ENCODE results near the gene GAS7.
"Not testable (repeated sequence)": the region's sequence is repeated elsewhere in the genome, so short reads cannot be mapped to it uniquely, and the experiment has no call there.

GAS7 gene

GRCh38 chr17:10010752-10011151, 187.7 kb downstream of the GAS7 start:
- DNase-seq, result no peak

- no peak for DNase-seq
Observed at GRCh38 chr17:10003705-10004104, 194.7 kb downstream of the GAS7 start.

- DNase-seq, result not testable (repeated sequence)
Observed at GRCh38 chr17:10002567-10003360, 195.6 kb downstream of the GAS7 start.

GRCh38 chr17:10001306-10001873, 197.0 kb downstream of the GAS7 start:
- DNase-seq, result no peak

GRCh38 chr17:9999919-10000695, 198.3 kb downstream of the GAS7 start:
- no peak for DNase-seq

GRCh38 chr17:9998060-9998459, 200.3 kb downstream of the GAS7 start:
- no peak for DNase-seq

- DNase-seq, result no peak
Observed at GRCh38 chr17:9994761-9995160, 203.6 kb downstream of the GAS7 start.

- DNase-seq, result no peak
Observed at GRCh38 chr17:9991796-9992195, 206.6 kb downstream of the GAS7 start.

GRCh38 chr17:9991351-9991750, 207.1 kb downstream of the GAS7 start:
- DNase-seq, result no peak

- DNase-seq, result peak; percentile 36
Observed at GRCh38 chr17:9987779-9988585, 210.4 kb downstream of the GAS7 start.

GRCh38 chr17:9986754-9987382, 211.5 kb downstream of the GAS7 start:
- DNase-seq, result no peak

GRCh38 chr17:9985646-9986045, 212.8 kb downstream of the GAS7 start:
- no peak for DNase-seq

GRCh38 chr17:9984768-9985167, 213.6 kb downstream of the GAS7 start:
- DNase-seq, result no peak

- no peak for DNase-seq
Observed at GRCh38 chr17:9982159-9982558, 216.2 kb downstream of the GAS7 start.

GRCh38 chr17:9981344-9981915, 217.0 kb downstream of the GAS7 start:
- DNase-seq, result no peak

- no peak for DNase-seq
Observed at GRCh38 chr17:9979463-9979995, 218.9 kb downstream of the GAS7 start.

- DNase-seq, result no peak
Observed at GRCh38 chr17:9977180-9977575, 221.2 kb downstream of the GAS7 start.

GRCh38 chr17:9976283-9977179, 221.9 kb downstream of the GAS7 start:
- no peak for DNase-seq

GRCh38 chr17:9974448-9975381, 223.7 kb downstream of the GAS7 start:
- no peak for DNase-seq

Data from activated gamma-delta T cell treated with Interleukin-2 at 50 U/mL for 16 hours (primary cell).